ENCODE data around the gene IFITM10.

The IFITM10 gene

GRCh38 chr11:1744137-1744886, 6.1 kb downstream of the IFITM10 start:
- no peak; the same call in 2 of the 3 replicates for ATAC-seq
- no peak for TF ChIP-seq OSR1 (CRISPR knock-in tag; IDR thresholded peaks at IDR 0.05)
- TF ChIP-seq CREB5 (CRISPR knock-in tag; IDR thresholded peaks at IDR 0.05; ENCODE audit: low read depth), result no peak

- ATAC-seq, result no peak
- TF ChIP-seq CSRNP3 (CRISPR knock-in tag; IDR thresholded peaks at IDR 0.05), result no peak
- no peak for TF ChIP-seq ZFP30 (CRISPR knock-in tag; IDR thresholded peaks at IDR 0.05)
- no peak for TF ChIP-seq OSR1 (CRISPR knock-in tag; IDR thresholded peaks at IDR 0.05)
- TF ChIP-seq TSHZ2 (CRISPR knock-in tag; IDR thresholded peaks at IDR 0.05), result no peak
- no peak for TF ChIP-seq PATZ1 (CRISPR knock-in tag; IDR thresholded peaks at IDR 0.05; ENCODE audit: borderline replicate concordance)
- TF ChIP-seq CSDC2 (CRISPR knock-in tag; IDR thresholded peaks at IDR 0.05), result no peak
- TF ChIP-seq SNAI2 (CRISPR knock-in tag; IDR thresholded peaks at IDR 0.05), result no peak
- TF ChIP-seq ZNF8 (CRISPR knock-in tag; IDR thresholded peaks at IDR 0.05), result no peak
- TF ChIP-seq ARNTL (CRISPR knock-in tag; IDR thresholded peaks at IDR 0.05; ENCODE audit: borderline replicate concordance, low read depth), result no peak
- no peak for TF ChIP-seq ZNF70 (CRISPR knock-in tag; IDR thresholded peaks at IDR 0.05)
- TF ChIP-seq BACH2 (CRISPR knock-in tag; IDR thresholded peaks at IDR 0.05; ENCODE audit: borderline replicate concordance), result no peak
- TF ChIP-seq ZC3H10 (CRISPR knock-in tag; IDR thresholded peaks at IDR 0.05), result no peak
- no peak for TF ChIP-seq TCF4 (CRISPR knock-in tag; IDR thresholded peaks at IDR 0.05; ENCODE audit: borderline replicate concordance)
- no peak for TF ChIP-seq TOX (CRISPR knock-in tag; IDR thresholded peaks at IDR 0.05; ENCODE audit: borderline replicate concordance)
- TF ChIP-seq POU6F1 (CRISPR knock-in tag; IDR thresholded peaks at IDR 0.05; ENCODE audit: borderline replicate concordance, low read depth), result no peak
- no peak for TF ChIP-seq CREB5 (CRISPR knock-in tag; IDR thresholded peaks at IDR 0.05; ENCODE audit: low read depth)
- TF ChIP-seq GLIS3 (CRISPR knock-in tag; IDR thresholded peaks at IDR 0.05), result no peak
- TF ChIP-seq ISL1 (CRISPR knock-in tag; IDR thresholded peaks at IDR 0.05), result no peak
- TF ChIP-seq ZNF565 (CRISPR knock-in tag; conservative IDR thresholded peaks at IDR 0.05; ENCODE audit: low read depth), result no peak
These were observed 6.7 kb downstream of the IFITM10 start for GRCh38 chr11:1743585-1744136.
